Endothelial cell (in vitro differentiated cells): ENCODE measurements around the gene ZC3H12A. TPM values are rescaled to one million over a fixed set of nuclear protein-coding genes. Genes with fewer than 3 reads are reported as not detected.

ENCODE experiments used
- DNase-seq: peaks from one replicate; pipeline ENCODE4 v3.0.0; 2021; ENCODE audit warnings: low spot score
- H3K27ac Mint-ChIP-seq: one replicate; pipeline ENCODE4 v1.8.0; 2021; ENCODE audit warnings: mixed read lengths, inconsistent platforms; ENCODE audit not compliant: unreplicated experiment
- H3K27me3 Mint-ChIP-seq: one replicate; pipeline ENCODE4 v1.8.0; 2021; ENCODE audit warnings: mild to moderate bottlenecking, moderate library complexity, mixed read lengths, inconsistent platforms; ENCODE audit not compliant: unreplicated experiment
- H3K36me3 Mint-ChIP-seq: one replicate; pipeline ENCODE4 v1.8.0; 2021; ENCODE audit warnings: mild to moderate bottlenecking, low read depth, mixed read lengths, inconsistent platforms; ENCODE audit not compliant: unreplicated experiment
- H3K4me1 Mint-ChIP-seq: one replicate; pipeline ENCODE4 v1.8.0; 2021; ENCODE audit warnings: mild to moderate bottlenecking, mixed read lengths, inconsistent platforms; ENCODE audit not compliant: unreplicated experiment
- H3K4me3 Mint-ChIP-seq: one replicate; pipeline ENCODE4 v1.8.0; 2021; ENCODE audit warnings: mild to moderate bottlenecking, mixed read lengths, inconsistent platforms; ENCODE audit not compliant: unreplicated experiment
- H3K9me3 Mint-ChIP-seq: one replicate; pipeline ENCODE4 v1.8.0; 2021; ENCODE audit warnings: mixed read lengths, inconsistent platforms; ENCODE audit not compliant: unreplicated experiment
- total RNA-seq: library from RNA; stranded (reverse); fragmentation: NEBNext Ultra II Directional; extraction: Animal tissue kit (Norgen Biotek cat#: 25700); gene quantifications from one replicate; pipeline ENCODE4 v1.2.1, GENCODE V29; 2021; ENCODE audit not compliant: unreplicated experiment
- TF ChIP-seq, protein P1 (sequence below): fragments of 200-600 bp; sonication (generic); IDR thresholded peaks from one replicate; pipeline ENCODE4 v1.5.0; 2021; ENCODE audit warnings: antibody characterized with exemption; ENCODE audit not compliant: unreplicated experiment

Gene ZC3H12A
- total RNA-seq, 1 donor from 2014 or later, result 5.4 TPM

DNA sequence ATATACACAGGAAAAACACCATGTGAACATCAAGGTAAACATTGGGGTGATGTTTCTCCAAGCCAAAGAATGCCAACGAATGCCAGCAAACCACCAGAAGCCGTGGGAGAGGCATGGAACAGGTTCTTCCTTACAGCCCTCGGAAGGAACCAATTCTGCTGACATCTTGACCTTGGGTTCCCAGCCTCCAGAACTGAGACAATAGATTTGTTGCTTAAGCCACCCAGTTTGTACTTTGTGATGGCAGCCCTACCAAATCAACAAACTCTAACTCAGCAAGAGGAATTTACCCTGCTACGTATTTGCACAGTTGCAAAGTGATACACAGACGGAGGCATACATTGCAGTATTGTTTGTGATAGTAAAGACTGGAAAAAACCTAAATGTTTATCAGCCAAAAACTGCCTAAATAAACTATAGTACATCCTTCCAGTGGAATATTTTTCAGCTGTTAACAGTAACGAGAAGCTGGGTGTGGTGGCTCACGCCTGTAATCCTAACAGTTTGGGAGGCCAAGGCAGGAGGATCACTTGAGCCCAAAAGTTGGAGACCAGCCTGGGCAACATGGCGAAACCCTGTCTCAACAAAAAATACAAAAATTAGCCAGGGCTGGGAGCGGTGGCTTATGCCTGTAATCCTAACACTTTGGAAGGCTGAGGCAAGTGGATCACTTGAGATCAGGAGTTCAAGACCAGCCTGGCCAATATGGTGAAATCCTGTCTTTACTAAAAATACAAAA, 12.5 kb upstream of the ZC3H12A start:
- no peaks in the 10 kb centered on the region for H3K9me3 Mint-ChIP-seq
- TF ChIP-seq, protein P1, sequence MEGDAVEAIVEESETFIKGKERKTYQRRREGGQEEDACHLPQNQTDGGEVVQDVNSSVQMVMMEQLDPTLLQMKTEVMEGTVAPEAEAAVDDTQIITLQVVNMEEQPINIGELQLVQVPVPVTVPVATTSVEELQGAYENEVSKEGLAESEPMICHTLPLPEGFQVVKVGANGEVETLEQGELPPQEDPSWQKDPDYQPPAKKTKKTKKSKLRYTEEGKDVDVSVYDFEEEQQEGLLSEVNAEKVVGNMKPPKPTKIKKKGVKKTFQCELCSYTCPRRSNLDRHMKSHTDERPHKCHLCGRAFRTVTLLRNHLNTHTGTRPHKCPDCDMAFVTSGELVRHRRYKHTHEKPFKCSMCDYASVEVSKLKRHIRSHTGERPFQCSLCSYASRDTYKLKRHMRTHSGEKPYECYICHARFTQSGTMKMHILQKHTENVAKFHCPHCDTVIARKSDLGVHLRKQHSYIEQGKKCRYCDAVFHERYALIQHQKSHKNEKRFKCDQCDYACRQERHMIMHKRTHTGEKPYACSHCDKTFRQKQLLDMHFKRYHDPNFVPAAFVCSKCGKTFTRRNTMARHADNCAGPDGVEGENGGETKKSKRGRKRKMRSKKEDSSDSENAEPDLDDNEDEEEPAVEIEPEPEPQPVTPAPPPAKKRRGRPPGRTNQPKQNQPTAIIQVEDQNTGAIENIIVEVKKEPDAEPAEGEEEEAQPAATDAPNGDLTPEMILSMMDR, result no peak
- H3K36me3 Mint-ChIP-seq, result no peaks in the 10 kb centered on the region
- H3K27ac Mint-ChIP-seq, result no peak overlapping the region
- peaks cover under 1% of the 10 kb centered on the region for H3K27me3 Mint-ChIP-seq
- H3K4me3 Mint-ChIP-seq, result no peak overlapping the region
- DNase-seq, result no peak
- no peaks in the 10 kb centered on the region for H3K4me1 Mint-ChIP-seq

DNA sequence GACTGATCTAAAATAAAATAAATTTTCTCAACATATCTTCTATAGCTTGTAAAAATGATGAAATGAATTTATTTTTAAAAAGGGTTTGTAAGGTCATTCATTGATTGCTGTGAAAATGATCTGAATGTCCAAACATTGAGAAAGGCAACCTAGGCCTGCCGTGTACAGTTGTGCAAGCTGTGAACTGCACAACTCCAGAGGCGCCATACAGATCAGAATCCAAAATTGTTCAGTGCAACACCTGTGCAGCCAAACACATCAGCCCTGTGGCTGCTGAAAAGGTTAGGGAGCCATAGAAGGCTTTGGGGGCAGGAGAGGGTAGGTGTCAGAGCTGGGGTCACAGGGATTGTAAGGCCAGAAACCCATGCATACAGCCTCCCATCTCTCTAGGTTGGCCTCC, 9.9 kb upstream of the ZC3H12A start:
- no peak overlapping the region for H3K4me3 Mint-ChIP-seq
- H3K36me3 Mint-ChIP-seq, result no peaks in the 10 kb centered on the region
- H3K27me3 Mint-ChIP-seq, result no peaks in the 10 kb centered on the region
- H3K9me3 Mint-ChIP-seq, result no peaks in the 10 kb centered on the region
- H3K27ac Mint-ChIP-seq, result no peak overlapping the region
- TF ChIP-seq, protein P1, result no peak
- DNase-seq, result no peak
- no peaks in the 10 kb centered on the region for H3K4me1 Mint-ChIP-seq

GRCh38 chr1:37465593-37466517, 8.5 kb upstream of the ZC3H12A start:
- Mint-ChIP-seq H3K27ac (no peak overlapping the region), H3K27me3 (no peaks in the 10 kb centered on the region), H3K4me1 (no peaks in the 10 kb centered on the region), H3K4me3 (no peak overlapping the region), H3K36me3 (no peaks in the 10 kb centered on the region), H3K9me3 (no peaks in the 10 kb centered on the region)
- TF ChIP-seq, protein P1, result no peak
- no peak for DNase-seq

DNA sequence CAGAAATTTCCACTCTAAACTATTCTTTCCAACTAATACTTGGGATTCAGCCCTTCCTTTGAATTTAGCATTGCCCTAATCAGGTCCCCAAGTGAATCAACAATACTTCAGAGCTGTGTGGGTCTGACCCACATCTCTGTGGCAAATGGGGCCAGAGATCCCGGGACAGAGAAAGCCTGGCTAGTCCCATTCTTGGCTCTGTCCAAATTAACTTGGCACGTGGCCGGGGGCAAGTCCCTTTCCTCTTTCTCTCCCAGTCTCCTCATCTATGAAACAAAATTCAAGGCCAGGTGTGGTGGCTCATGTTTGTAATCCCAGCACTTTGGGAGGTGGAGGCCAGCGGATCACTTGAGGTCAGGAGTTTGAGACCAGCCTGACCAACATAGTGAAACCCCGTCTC, 6.3 kb upstream of the ZC3H12A start:
- Mint-ChIP-seq H3K27me3 (peaks cover 5% of the 10 kb centered on the region), H3K27ac (no peak overlapping the region), H3K4me3 (no peak overlapping the region), H3K36me3 (no peaks in the 10 kb centered on the region), H3K9me3 (no peaks in the 10 kb centered on the region), H3K4me1 (peaks cover 7% of the 10 kb centered on the region)
- DNase-seq, result no peak
- TF ChIP-seq, protein P1, result no peak

GRCh38 chr1:37469386-37469785, 5.0 kb upstream of the ZC3H12A start:
- no peak for DNase-seq
- peaks cover 12% of the 10 kb centered on the region for H3K27me3 Mint-ChIP-seq
- peaks cover 7% of the 10 kb centered on the region for H3K4me1 Mint-ChIP-seq
- TF ChIP-seq, protein P1, result no peak
- H3K9me3 Mint-ChIP-seq, result no peaks in the 10 kb centered on the region
- H3K27ac Mint-ChIP-seq, result no peak overlapping the region
- no peaks in the 10 kb centered on the region for H3K36me3 Mint-ChIP-seq
- H3K4me3 Mint-ChIP-seq, result no peak overlapping the region
